ENCODE data around the gene CEP70. TPM values are rescaled to one million over a fixed set of nuclear protein-coding genes. Genes with fewer than 3 reads are reported as not detected.

Gene CEP70
- total RNA-seq, 3 donors from 2014 or later: 29.7 to 56.9 (median 37.9) TPM

DNA sequence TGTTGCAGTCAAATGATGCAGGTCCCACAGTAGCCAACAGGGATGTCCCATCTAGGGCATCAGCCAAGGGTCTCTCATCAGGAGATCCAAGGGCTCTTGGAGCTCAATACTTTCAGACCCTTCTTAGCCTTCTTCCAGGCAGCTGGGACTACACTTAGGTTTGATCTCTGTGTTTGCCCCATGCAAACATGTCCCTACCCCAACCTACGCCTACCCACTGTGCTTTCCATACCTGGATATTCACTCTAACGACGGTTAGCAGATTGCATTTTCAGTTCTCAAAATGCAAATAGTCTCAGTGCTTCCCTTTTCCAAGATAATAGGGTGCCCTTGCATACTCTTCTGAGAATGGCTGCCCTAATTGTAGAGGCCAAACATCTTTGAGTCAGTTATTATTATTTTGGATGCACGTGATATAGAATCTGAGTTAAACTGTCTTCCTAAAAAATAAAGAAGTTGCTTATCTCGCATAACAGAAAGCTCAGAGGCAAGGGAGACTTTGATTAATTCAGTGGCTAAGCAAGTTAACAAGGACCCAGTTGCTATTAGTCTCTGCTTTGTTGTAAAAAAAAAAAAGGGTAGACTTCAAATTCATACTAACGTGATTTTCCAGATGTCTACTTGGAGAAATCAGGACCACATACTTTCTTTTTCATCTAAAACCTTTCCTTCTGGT, 1.0 kb upstream of the CEP70 start:
- TF ChIP-seq, protein P1, sequence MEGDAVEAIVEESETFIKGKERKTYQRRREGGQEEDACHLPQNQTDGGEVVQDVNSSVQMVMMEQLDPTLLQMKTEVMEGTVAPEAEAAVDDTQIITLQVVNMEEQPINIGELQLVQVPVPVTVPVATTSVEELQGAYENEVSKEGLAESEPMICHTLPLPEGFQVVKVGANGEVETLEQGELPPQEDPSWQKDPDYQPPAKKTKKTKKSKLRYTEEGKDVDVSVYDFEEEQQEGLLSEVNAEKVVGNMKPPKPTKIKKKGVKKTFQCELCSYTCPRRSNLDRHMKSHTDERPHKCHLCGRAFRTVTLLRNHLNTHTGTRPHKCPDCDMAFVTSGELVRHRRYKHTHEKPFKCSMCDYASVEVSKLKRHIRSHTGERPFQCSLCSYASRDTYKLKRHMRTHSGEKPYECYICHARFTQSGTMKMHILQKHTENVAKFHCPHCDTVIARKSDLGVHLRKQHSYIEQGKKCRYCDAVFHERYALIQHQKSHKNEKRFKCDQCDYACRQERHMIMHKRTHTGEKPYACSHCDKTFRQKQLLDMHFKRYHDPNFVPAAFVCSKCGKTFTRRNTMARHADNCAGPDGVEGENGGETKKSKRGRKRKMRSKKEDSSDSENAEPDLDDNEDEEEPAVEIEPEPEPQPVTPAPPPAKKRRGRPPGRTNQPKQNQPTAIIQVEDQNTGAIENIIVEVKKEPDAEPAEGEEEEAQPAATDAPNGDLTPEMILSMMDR (IDR thresholded peaks at IDR 0.05): no peak
- no peaks in the 10 kb centered on the region for H3K36me3 ChIP-seq (ENCODE audit: low read depth)
- intact Hi-C loops (cut with DNase I, micrococcal nuclease): loop anchor here (5.0 to 10.0 kb wide), 2 partner anchors 180 to 327 kb away; no protein-coding TSS in a partner anchor
- H3K4me3 ChIP-seq: peak overlapping the region; percentile 11
- no peaks in the 10 kb centered on the region for H3K9me3 ChIP-seq
- DNase-seq (no peak), ATAC-seq (no peak)
- peaks cover 29% of the 10 kb centered on the region for H3K4me1 ChIP-seq (ENCODE audit: low read depth)

DNA sequence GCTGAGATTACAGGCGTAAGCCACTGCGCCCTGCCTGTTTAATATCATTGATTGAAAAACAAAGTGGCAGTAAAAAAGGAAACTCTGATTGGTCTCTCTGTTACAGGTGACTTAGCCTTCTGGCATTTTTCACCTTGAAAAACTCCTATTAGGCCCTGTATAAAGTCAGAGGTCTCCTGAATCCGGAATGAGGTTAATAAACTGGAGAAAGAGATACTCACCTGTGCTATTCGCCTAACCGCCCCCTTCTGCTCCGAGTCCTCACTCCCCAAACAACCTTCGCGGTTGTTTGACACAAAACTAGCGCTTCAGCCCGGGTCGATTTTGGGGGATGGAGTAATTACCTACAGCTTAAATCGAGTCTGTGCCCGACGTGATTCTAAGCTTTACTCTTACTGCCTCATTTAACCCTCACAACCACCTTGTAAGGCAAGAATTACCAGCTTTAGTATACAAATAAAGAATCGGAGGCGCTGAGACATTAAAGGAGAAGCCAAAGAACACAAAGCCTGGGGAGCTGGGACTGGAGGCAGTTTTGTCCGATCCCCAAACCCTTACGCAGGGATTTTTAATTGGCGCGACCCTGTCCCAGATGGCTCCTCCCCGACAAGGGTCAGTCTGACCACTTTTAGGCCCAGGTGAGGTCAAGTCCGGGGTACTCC, 441 bp downstream of the CEP70 start:
- H3K36me3 ChIP-seq (ENCODE audit: low read depth): no peaks in the 10 kb centered on the region
- peak; percentile 3 for ATAC-seq
- intact Hi-C loops (cut with DNase I, micrococcal nuclease): loop anchor here in 1 of 2 donors (10.0 kb wide), 1 partner anchor 179 kb away; no protein-coding TSS in a partner anchor
- no peaks in the 10 kb centered on the region for H3K9me3 ChIP-seq
- TF ChIP-seq, protein P1 (IDR thresholded peaks at IDR 0.05): no peak
- peak overlapping the region; percentile 11 for H3K4me3 ChIP-seq
- H3K4me1 ChIP-seq (ENCODE audit: low read depth): peaks cover 29% of the 10 kb centered on the region
- DNase-seq: no peak

DNA sequence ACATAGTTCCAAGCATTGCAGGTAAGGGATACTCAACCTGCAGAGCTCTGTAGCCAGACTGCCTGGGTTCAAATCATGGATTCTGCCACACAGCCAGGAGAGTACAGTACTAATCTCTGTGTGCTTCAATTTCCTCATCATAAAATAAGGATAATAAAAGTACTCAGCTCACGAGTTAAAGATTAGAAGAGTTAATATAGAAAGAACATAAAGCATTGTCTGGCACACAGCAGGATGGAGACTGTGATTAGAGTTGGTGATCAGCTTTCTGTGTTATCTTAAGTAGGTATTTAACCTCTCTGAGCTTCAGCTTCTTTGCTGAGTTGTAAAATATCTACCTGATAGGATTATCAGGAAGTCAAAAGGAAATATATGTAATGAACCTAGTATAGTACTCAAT, 2.7 kb downstream of the CEP70 start:
- intact Hi-C loops (cut with DNase I, micrococcal nuclease): loop anchor here in 1 of 2 donors (10.0 kb wide), 1 partner anchor 177 kb away; no protein-coding TSS in a partner anchor
- TF ChIP-seq, protein P1 (IDR thresholded peaks at IDR 0.05): no peak
- no peak overlapping the region for H3K4me3 ChIP-seq
- ATAC-seq: peak; percentile 52
- no peaks in the 10 kb centered on the region for H3K36me3 ChIP-seq (ENCODE audit: low read depth)
- peaks cover 29% of the 10 kb centered on the region for H3K4me1 ChIP-seq (ENCODE audit: low read depth)
- H3K9me3 ChIP-seq: no peaks in the 10 kb centered on the region
- DNase-seq: peak in 1 of 3 donors; percentile 12

DNA sequence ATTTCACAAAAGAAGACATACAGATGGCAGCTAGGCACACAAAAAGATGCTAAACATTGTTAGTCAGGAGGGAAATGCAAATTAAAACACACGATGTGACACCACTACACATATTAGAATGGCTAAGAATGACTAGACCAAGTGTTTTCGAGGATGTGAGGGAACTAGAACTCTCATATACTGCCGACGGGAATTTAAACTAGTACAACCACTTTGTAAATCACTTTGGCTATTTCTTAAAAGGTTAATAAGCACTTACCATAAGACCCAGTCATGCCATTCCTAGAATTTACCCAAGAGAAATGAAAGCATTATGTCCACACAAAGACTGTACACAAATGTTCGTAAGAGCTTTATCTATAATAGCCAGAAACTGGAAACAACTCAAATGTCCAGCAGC, 5.6 kb downstream of the CEP70 start:
- TF ChIP-seq, protein P1 (IDR thresholded peaks at IDR 0.05): no peak
- Histone ChIP-seq H3K9me3 (no peaks in the 10 kb centered on the region), H3K4me1 (ENCODE audit: low read depth) (peaks cover 29% of the 10 kb centered on the region), H3K36me3 (ENCODE audit: low read depth) (no peaks in the 10 kb centered on the region), H3K4me3 (no peak overlapping the region)
- intact Hi-C loops (cut with DNase I, micrococcal nuclease): no loop called here
- no peak for ATAC-seq
- no peak for DNase-seq

DNA sequence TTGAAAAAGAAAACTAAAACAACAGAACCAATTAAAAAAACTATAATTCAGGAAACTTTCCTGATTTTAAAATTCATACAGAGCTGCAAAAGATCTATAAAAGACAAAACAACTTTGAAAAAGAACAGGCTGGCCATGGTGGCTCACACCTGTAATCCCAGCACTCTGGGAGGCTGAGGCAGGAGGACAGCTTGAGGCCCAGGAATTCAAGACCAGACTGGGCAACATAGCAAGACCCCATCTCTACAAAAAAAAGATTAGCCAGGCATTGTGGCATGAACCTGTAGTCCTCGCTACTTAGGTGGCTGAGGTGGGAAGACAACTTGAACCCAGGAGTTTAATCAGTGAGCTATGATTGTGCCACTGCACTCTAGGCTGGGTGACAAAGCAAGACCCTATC, 6.7 kb downstream of the CEP70 start:
- no peak overlapping the region for H3K4me3 ChIP-seq
- H3K4me1 ChIP-seq (ENCODE audit: low read depth): peaks cover 18% of the 10 kb centered on the region
- intact Hi-C loops (cut with DNase I, micrococcal nuclease): no loop called here
- ATAC-seq: no peak
- TF ChIP-seq, protein P1 (IDR thresholded peaks at IDR 0.05): no peak
- H3K9me3 ChIP-seq: no peaks in the 10 kb centered on the region
- DNase-seq: no peak
- H3K36me3 ChIP-seq (ENCODE audit: low read depth): no peaks in the 10 kb centered on the region
